HG03159 (cell line): Measurements from ENCODE around the gene TNPO3.
"Not testable (repeated sequence)": the region's sequence is repeated elsewhere in the genome, so short reads cannot be mapped to it uniquely, and the experiment has no call there.

Experiments
- ATAC-seq: cut with Tn5 transposase; IDR thresholded peaks from one replicate; pipeline ENCODE4 v1.9.1; 2021; ENCODE audit warnings: mild to moderate bottlenecking, moderate library complexity; ENCODE audit not compliant: unreplicated experiment

TNPO3 gene

GRCh38 chr7:128924707-128925588, 130.0 kb downstream of the TNPO3 start:
- no peak for ATAC-seq

GRCh38 chr7:128923411-128923800, 131.5 kb downstream of the TNPO3 start:
- ATAC-seq: no peak

GRCh38 chr7:128922496-128923410, 132.2 kb downstream of the TNPO3 start:
- ATAC-seq: no peak

- no peak for ATAC-seq
Measured at GRCh38 chr7:128921866-128922440, 133.0 kb downstream of the TNPO3 start.

- no peak for ATAC-seq
Measured at GRCh38 chr7:128920913-128921582, 133.9 kb downstream of the TNPO3 start.

GRCh38 chr7:128919881-128920799, 134.8 kb downstream of the TNPO3 start:
- no peak for ATAC-seq

- no peak for ATAC-seq
Measured at GRCh38 chr7:128919241-128919640, 135.7 kb downstream of the TNPO3 start.

- no peak for ATAC-seq
Measured at GRCh38 chr7:128918016-128918665, 136.8 kb downstream of the TNPO3 start.

- no peak for ATAC-seq
Measured at GRCh38 chr7:128917122-128917521, 137.8 kb downstream of the TNPO3 start.

GRCh38 chr7:128916643-128916915, 138.3 kb downstream of the TNPO3 start:
- no peak for ATAC-seq

- no peak for ATAC-seq
Measured at GRCh38 chr7:128915841-128916642, 138.9 kb downstream of the TNPO3 start.

- ATAC-seq: no peak
Measured at GRCh38 chr7:128915271-128915819, 139.6 kb downstream of the TNPO3 start.

GRCh38 chr7:128914566-128915151, 140.3 kb downstream of the TNPO3 start:
- no peak for ATAC-seq

GRCh38 chr7:128913870-128914565, 140.9 kb downstream of the TNPO3 start:
- ATAC-seq: no peak

GRCh38 chr7:128912709-128913495, 142.0 kb downstream of the TNPO3 start:
- ATAC-seq: not testable (repeated sequence)

GRCh38 chr7:128912281-128912680, 142.6 kb downstream of the TNPO3 start:
- ATAC-seq: no peak
